GM12892 (cell line): ENCODE data around the gene FUT7.
"Not testable (repeated sequence)": the region's sequence is repeated elsewhere in the genome, so short reads cannot be mapped to it uniquely, and the experiment has no call there.

Experiments
- POLR2A ChIP-seq: IDR thresholded peaks from 2 replicates; pipeline ENCODE4 v1.6.1; 2011; ENCODE audit warnings: low read depth, low read length, control low read depth
- POLR2AphosphoS5 ChIP-seq: IDR thresholded peaks from 2 replicates; pipeline ENCODE4 v1.6.1; 2011; ENCODE audit warnings: low read depth, low read length, control low read depth
- TAF1 ChIP-seq: IDR thresholded peaks from 2 replicates; pipeline ENCODE4 v1.6.1; 2011; ENCODE audit warnings: low read depth, mild to moderate bottlenecking, control low read depth, low read length, borderline replicate concordance

DNA sequence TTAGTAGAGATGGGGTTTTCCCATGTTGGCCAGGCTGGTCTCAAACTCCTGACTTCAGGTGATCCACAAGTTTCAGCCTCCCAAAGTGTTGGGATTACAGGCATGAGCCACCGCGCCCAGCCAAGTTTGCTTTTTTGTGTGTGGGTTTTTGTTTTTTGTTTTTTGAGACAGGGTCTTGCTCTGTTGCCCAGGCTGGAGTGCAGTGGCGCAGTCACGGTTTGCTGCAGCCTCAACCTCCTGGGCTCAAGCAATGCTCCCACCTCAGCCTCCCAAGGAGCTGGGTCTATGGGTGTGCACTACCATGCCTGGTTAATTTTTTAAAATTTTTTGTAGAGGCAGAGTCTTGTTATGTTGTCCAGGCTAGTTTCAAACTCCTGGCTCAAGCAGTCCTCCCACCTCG is 1.6 kb upstream of the FUT7 start:
- TF ChIP-seq POLR2A, POLR2AphosphoS5, TAF1: not testable (repeated sequence)
